GM20000 (cell line): Measurements from ENCODE around the gene CRHR2.

Experiments
- DNase-seq: peaks from one replicate; pipeline ENCODE4 v3.0.0; 2012; ENCODE audit warnings: low spot score
- TF ChIP-seq, protein P1 (sequence below): IDR thresholded peaks from 2 replicates; pipeline ENCODE4 v1.5.1; 2012; ENCODE audit warnings: mild to moderate bottlenecking, control low read depth; ENCODE audit errors: extremely low read depth, missing control alignments

CRHR2 gene

DNA sequence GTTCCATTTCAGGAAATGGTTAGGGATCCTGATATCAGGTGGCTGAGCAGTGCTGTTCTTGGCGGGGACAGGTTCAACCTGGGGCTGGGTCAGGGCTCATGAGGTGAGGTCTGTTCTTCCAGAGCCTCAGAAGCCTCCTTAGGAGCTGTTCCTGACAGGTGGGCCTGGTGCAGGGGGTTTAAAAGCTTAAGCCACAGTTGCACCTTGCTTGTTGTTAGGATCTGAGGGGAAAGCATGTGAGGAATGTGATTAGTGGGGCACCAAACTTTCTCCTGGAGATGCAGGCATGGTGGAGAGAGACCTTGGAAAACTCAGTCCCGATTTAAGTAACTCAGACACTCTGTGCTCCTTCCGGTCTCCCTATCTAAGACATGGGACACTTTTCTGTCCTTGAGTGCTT is 18.7 kb upstream of the CRHR2 start:
- TF ChIP-seq, protein P1, sequence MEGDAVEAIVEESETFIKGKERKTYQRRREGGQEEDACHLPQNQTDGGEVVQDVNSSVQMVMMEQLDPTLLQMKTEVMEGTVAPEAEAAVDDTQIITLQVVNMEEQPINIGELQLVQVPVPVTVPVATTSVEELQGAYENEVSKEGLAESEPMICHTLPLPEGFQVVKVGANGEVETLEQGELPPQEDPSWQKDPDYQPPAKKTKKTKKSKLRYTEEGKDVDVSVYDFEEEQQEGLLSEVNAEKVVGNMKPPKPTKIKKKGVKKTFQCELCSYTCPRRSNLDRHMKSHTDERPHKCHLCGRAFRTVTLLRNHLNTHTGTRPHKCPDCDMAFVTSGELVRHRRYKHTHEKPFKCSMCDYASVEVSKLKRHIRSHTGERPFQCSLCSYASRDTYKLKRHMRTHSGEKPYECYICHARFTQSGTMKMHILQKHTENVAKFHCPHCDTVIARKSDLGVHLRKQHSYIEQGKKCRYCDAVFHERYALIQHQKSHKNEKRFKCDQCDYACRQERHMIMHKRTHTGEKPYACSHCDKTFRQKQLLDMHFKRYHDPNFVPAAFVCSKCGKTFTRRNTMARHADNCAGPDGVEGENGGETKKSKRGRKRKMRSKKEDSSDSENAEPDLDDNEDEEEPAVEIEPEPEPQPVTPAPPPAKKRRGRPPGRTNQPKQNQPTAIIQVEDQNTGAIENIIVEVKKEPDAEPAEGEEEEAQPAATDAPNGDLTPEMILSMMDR, result no peak
- DNase-seq, result no peak

DNA sequence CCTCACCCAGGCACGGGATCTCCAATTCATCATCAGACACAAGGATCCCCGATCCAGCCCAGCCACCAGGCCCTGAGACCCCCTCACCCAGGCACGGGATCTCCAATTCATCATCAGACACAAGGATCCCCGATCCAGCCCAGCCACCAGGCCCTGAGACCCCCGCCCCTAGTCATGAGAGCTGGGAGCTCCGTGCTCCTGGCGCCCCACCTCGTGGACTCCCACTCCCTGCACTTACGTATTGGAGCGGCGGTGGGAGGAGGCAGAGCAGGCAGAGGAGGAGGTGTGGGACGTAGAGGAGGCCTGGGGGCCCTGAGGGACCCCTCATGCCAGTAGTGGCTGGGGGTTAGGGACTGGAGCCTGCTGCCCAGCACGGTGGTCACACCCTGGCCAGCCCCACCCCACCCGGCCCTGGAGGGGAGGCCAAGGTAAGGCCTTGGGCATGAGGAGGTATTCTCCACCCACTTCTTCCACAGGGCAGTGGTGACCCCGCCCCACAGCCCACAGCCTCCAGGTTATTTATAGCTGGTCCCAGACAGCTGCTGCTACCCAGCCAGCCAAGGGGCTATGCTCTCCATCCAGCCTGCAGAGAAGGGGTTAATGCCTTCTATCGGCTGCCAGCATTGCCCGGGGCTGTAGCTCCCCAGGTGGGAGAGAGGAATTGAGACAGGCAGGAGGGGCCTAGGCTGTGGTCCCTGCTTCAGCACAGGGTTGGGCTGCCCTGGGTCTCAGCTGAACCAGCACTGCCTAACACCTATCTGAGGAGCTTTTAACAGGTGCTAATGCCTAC is 17.6 kb upstream of the CRHR2 start:
- TF ChIP-seq, protein P1, result no peak
- no peak for DNase-seq

DNA sequence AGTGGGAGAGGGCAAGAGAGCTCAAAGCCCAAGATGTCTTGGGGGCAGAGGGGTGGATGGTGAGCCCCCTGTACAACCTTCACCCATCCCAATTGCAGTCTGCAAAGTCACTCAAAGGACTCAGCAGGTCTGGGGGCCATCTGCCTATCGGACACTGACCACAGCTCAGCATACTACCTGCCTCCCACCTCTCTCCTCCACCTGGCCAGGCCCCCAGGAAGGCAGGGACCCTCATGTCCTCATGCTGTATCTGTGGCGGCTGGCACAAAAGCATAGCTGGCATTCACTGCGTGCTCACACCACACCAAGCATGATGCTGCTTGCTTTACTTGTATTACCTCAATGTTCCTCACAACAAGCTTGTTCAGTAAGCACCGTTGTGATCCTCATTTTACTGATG is 16.2 kb upstream of the CRHR2 start:
- DNase-seq, result no peak
- TF ChIP-seq, protein P1, result no peak

DNA sequence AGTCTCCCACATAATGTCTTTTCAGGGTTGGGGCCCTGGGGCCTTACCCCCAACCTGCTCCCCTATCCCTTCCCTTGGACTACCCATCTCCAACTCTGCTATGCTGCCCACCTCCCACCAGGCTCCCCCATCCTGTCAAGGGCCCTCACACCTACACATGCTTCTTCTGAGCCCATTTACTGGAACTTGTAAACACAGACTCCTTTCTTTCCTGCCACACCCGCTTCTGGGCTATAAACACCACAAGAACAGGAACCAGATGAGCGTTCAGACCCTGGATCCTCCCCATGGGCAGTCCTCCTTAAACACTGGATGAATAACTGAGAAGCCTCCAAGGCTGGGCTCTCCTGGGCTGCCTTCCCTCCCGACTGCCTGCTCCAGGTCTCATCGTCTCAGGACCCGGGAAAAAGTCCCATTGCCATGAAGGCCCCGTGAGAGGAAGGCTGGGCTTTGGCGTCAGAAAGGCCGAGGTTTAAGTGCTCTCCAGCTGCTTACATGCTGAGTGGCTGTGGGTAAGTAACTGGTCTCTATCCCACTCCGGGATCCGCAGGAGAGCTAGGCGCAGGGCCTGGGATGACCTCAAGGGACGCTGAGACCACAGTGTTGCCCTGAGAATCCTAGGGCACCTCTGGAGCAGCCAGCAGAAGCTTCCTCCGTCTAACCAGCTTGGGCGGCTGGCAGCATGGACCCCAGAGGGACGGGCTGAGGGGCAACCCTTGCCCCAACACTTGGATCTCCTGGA is 15.6 kb upstream of the CRHR2 start:
- no peak for DNase-seq
- TF ChIP-seq, protein P1, result no peak

DNA sequence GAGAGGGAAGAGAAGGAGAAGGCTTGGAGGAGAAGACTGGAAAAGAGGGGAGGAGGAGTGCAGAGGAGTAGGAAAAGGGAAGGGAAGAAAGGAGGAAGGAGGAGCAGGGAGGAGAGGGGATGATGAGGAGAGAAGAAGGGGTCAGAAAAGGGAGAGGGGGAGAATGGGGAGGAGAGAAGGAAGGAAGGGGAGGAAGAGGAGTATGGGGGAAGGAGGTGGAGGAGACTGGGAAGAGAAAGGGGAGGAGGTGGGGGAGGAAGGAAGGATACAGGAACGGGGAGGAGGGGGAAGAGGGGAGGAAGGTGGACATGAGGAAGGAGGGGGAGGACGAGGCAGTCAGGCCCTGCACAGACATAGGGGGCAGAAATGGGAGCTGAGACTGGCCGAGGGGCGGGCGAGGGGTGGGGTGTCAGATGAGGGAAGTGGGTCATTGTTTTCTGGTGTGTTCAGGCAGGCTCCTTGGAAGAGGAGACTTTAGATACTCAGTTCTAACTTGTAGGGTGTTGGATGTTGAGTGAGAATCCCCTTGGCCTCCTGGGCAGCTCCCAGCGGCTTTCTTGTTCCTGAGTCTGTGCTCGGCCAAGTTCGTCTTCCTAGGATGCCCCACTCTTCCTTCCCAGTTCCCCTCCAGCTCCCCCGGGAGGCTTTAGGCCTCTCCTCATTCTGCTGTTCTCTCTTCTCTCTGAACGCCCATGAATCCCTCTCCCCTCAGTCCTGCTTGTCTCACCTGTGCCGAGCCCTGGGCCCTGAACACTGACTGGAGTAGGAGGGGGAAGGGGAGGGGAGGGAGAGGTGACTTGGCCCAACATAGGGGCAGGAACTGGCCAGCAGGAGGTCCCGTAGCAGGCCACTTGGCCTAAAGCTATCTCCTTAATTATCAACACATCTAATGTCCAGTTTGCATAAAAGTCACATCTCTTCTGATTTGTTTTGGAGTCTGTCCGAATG is 12.8 kb upstream of the CRHR2 start:
- TF ChIP-seq, protein P1, result no peak
- no peak for DNase-seq

DNA sequence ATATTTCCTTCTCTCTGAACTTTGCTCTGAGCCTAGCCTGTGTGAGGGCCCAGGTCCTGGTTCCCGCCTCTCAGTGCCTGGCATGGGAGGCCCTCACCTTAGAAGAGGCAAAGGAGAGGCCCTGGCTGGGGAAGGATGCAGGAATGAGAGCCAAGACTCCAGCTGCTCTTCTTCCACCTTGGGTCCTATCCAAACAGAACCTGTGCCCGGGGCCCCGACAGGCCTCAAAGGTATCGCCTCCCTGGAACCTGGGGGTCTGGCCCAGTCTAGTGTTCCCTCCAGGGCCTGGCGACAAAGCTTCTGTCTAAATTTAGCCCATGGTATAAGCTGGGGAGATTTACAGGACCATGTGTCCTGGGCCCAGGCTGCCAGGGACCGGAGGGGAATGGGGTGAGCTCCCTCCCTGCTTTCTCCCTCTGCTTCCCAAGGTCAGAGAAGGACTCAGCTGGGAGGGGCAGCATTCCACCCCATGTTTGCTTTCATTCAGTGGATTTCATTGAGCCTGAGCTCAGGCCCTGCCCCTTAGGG is 12.0 kb upstream of the CRHR2 start:
- TF ChIP-seq, protein P1, result no peak
- DNase-seq, result no peak
